SK-N-SH treated with all-trans-retinoic acid at 6 μM for 48 hours (cell line): ENCODE results near the gene DLG2.

ENCODE experiments used
- ATAC-seq: fragments of 200-7000 bp; cut with Tn5 transposase; 3 replicates; pipeline ENCODE4 v1.9.1; 2020; ENCODE audit warnings: mild to moderate bottlenecking, moderate library complexity
- ARNTL ChIP-seq: fragments of 450-650 bp; formaldehyde crosslinking; IDR thresholded peaks from 2 replicates; pipeline ENCODE4 v1.5.0; 2020; ENCODE audit warnings: low read depth, mild to moderate bottlenecking, moderate library complexity, borderline replicate concordance
- BACH2 ChIP-seq: fragments of 250-450 bp; sonication (Bioruptor Pico); IDR thresholded peaks from 2 replicates; pipeline ENCODE4 v1.9.0; 2021; ENCODE audit warnings: mild to moderate bottlenecking, borderline replicate concordance
- CSDC2 ChIP-seq: fragments of 250-450 bp; sonication (Bioruptor Pico); IDR thresholded peaks from 2 replicates; pipeline ENCODE4 v1.5.0; 2020; ENCODE audit warnings: mild to moderate bottlenecking, moderate library complexity
- ESRRG ChIP-seq: fragments of 250-450 bp; sonication (Bioruptor Pico); IDR thresholded peaks from 2 replicates; pipeline ENCODE4 v1.6.1; 2021; ENCODE audit warnings: mild to moderate bottlenecking
- GLIS3 ChIP-seq: fragments of 250-450 bp; sonication (Bioruptor Pico); IDR thresholded peaks from 2 replicates; pipeline ENCODE4 v1.5.0; 2020; ENCODE audit warnings: mild to moderate bottlenecking, moderate library complexity
- ISL1 ChIP-seq: fragments of 250-450 bp; sonication (Bioruptor Pico); IDR thresholded peaks from 2 replicates; pipeline ENCODE4 v2.1.2; 2022; ENCODE audit warnings: mild to moderate bottlenecking, moderate library complexity
- OSR1 ChIP-seq: fragments of 250-450 bp; sonication (Bioruptor Pico); IDR thresholded peaks from 2 replicates; pipeline ENCODE4 v1.8.0; 2022; ENCODE audit warnings: moderate library complexity, mild to moderate bottlenecking, inconsistent platforms
- PPARA ChIP-seq: fragments of 250-450 bp; sonication (Bioruptor Pico); IDR thresholded peaks from 2 replicates; pipeline ENCODE4 v1.5.0; 2020; ENCODE audit warnings: mild to moderate bottlenecking, borderline replicate concordance
- RARB ChIP-seq: fragments of 250-450 bp; sonication (Bioruptor Pico); IDR thresholded peaks from 2 replicates; pipeline ENCODE4 v1.8.0; 2021; ENCODE audit warnings: mild to moderate bottlenecking, moderate library complexity
- SNAI2 ChIP-seq: fragments of 250-450 bp; sonication (Bioruptor Pico); IDR thresholded peaks from 2 replicates; pipeline ENCODE4 v1.5.0; 2020; ENCODE audit warnings: mild to moderate bottlenecking, moderate library complexity
- TCF4 ChIP-seq: fragments of 250-450 bp; sonication (Bioruptor Pico); IDR thresholded peaks from 2 replicates; pipeline ENCODE4 v1.8.0; 2021; ENCODE audit warnings: mild to moderate bottlenecking, moderate library complexity, borderline replicate concordance
- TOX ChIP-seq: fragments of 250-450 bp; sonication (Bioruptor Pico); IDR thresholded peaks from 2 replicates; pipeline ENCODE4 v1.8.0; 2021; ENCODE audit warnings: mild to moderate bottlenecking, moderate library complexity, borderline replicate concordance
- ZC3H10 ChIP-seq: fragments of 250-450 bp; sonication (Bioruptor Pico); IDR thresholded peaks from 2 replicates; pipeline ENCODE4 v1.5.1; 2021; ENCODE audit warnings: mild to moderate bottlenecking, moderate library complexity
- ZFP3 ChIP-seq: fragments of 250-450 bp; sonication (Bioruptor Pico); IDR thresholded peaks from 2 replicates; pipeline ENCODE4 v1.5.0; 2020; ENCODE audit warnings: mild to moderate bottlenecking, moderate library complexity
- ZNF70 ChIP-seq: fragments of 450-650 bp; formaldehyde crosslinking; IDR thresholded peaks from 2 replicates; pipeline ENCODE4 v1.5.0; 2020; ENCODE audit warnings: mild to moderate bottlenecking, moderate library complexity
- TF ChIP-seq, protein P1 (sequence below): fragments of 250-450 bp; sonication (Bioruptor Pico); IDR thresholded peaks from 2 replicates; pipeline ENCODE4 v1.5.1; 2020; ENCODE audit warnings: low read depth, mild to moderate bottlenecking, moderate library complexity
- TF ChIP-seq, protein P2 (sequence below): fragments of 250-450 bp; sonication (Bioruptor Pico); IDR thresholded peaks from 2 replicates; pipeline ENCODE4 v1.8.0; 2021; ENCODE audit warnings: low read depth, mild to moderate bottlenecking, moderate library complexity, borderline replicate concordance
- TF ChIP-seq, protein P3 (sequence below): fragments of 250-450 bp; sonication (Bioruptor Pico); IDR thresholded peaks from 2 replicates; pipeline ENCODE4 v1.8.0; 2020; ENCODE audit warnings: mild to moderate bottlenecking, moderate library complexity, borderline replicate concordance
- TF ChIP-seq, protein P4 (sequence below): fragments of 250-450 bp; sonication (Bioruptor Pico); IDR thresholded peaks from 2 replicates; pipeline ENCODE4 v1.5.0; 2020; ENCODE audit warnings: mild to moderate bottlenecking, moderate library complexity
- TF ChIP-seq, protein P5 (sequence below): fragments of 250-450 bp; sonication (Bioruptor Pico); IDR thresholded peaks from 2 replicates; pipeline ENCODE4 v1.5.1; 2021; ENCODE audit warnings: mild to moderate bottlenecking, moderate library complexity

DLG2 gene

DNA sequence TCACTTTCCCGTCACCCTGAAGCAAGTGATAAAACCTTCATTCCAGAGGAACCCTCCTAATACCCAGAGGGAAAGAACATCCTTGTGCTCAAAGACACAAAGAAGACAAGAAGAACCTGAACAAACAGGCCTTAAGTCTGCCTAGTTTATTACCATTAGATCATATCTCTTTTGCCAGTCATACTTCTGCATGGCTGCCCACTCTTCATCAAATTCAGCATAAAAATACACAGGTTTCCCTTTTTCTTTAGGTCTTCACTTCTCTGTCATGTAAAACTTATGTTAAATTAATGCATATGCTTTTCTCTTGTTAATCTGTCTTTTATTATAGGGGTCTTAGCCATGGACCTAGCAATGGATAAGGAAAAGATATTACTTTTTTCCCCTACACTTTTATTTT, 459.7 kb downstream of the DLG2 start (continued):
- TF ChIP-seq, protein P1, sequence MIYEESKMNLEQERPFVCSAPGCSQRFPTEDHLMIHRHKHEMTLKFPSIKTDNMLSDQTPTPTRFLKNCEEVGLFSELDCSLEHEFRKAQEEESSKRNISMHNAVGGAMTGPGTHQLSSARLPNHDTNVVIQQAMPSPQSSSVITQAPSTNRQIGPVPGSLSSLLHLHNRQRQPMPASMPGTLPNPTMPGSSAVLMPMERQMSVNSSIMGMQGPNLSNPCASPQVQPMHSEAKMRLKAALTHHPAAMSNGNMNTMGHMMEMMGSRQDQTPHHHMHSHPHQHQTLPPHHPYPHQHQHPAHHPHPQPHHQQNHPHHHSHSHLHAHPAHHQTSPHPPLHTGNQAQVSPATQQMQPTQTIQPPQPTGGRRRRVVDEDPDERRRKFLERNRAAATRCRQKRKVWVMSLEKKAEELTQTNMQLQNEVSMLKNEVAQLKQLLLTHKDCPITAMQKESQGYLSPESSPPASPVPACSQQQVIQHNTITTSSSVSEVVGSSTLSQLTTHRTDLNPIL, result no peak
- TF ChIP-seq ARNTL (CRISPR knock-in tag) (no peak), PPARA (no peak)

DNA sequence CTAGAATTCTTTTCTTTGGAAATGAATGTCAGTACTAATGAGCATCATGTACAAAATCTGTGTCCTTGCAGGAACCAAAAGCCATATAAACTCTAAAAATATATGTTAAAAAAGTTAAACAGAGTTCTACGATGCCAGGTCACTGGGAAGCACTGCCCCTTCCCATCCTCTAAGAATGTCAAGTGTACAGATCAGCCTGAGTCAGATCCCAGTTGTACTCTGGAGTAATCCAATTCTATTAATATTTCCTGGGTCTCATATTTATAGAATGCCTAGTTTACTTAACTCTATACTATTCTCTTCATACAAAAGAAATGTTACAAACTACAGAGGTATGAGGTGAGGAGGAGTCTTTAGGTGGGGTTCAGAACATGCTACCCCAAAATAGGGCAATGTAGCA, 460.1 kb downstream of the DLG2 start:
- TF ChIP-seq, protein P2, sequence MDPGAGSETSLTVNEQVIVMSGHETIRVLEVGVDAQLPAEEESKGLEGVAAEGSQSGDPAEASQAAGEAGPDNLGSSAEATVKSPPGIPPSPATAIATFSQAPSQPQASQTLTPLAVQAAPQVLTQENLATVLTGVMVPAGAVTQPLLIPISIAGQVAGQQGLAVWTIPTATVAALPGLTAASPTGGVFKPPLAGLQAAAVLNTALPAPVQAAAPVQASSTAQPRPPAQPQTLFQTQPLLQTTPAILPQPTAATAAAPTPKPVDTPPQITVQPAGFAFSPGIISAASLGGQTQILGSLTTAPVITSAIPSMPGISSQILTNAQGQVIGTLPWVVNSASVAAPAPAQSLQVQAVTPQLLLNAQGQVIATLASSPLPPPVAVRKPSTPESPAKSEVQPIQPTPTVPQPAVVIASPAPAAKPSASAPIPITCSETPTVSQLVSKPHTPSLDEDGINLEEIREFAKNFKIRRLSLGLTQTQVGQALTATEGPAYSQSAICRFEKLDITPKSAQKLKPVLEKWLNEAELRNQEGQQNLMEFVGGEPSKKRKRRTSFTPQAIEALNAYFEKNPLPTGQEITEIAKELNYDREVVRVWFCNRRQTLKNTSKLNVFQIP (CRISPR knock-in tag), result no peak
- TF ChIP-seq ZNF70 (CRISPR knock-in tag) (no peak), ZFP3 (CRISPR knock-in tag) (no peak)
- TF ChIP-seq, protein P3, sequence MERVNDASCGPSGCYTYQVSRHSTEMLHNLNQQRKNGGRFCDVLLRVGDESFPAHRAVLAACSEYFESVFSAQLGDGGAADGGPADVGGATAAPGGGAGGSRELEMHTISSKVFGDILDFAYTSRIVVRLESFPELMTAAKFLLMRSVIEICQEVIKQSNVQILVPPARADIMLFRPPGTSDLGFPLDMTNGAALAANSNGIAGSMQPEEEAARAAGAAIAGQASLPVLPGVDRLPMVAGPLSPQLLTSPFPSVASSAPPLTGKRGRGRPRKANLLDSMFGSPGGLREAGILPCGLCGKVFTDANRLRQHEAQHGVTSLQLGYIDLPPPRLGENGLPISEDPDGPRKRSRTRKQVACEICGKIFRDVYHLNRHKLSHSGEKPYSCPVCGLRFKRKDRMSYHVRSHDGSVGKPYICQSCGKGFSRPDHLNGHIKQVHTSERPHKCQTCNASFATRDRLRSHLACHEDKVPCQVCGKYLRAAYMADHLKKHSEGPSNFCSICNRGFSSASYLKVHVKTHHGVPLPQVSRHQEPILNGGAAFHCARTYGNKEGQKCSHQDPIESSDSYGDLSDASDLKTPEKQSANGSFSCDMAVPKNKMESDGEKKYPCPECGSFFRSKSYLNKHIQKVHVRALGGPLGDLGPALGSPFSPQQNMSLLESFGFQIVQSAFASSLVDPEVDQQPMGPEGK, result no peak

DNA sequence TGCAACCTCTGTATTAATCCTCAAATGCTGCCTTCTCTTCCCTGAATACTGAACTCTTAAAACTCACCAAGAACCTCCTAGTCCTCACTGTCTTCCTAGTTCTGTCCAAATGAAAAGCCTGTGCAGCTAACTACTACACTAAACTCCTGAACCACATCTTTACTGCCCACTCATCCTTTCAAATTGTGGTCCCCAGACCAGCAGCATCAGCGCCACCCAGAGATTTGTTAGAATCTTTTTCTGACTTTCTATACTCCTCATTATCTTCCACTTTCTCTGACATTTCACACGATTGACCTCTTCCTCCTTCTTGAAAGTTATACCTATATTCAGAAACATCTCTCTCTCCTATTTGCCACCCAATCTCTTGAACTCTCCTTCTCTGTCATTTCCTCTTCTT, 461.3 kb downstream of the DLG2 start:
- ATAC-seq, result no peak
- no peak for TF ChIP-seq SNAI2 (CRISPR knock-in tag)
- TF ChIP-seq ZC3H10, result no peak
- no peak for TF ChIP-seq CSDC2 (CRISPR knock-in tag)
- TF ChIP-seq BACH2 (CRISPR knock-in tag), result no peak
- no peak for TF ChIP-seq ARNTL (CRISPR knock-in tag)
- no peak for TF ChIP-seq GLIS3 (CRISPR knock-in tag)

More for the DNA sequence above, 460.1 kb downstream of the DLG2 start:
- ATAC-seq, result no peak

DNA sequence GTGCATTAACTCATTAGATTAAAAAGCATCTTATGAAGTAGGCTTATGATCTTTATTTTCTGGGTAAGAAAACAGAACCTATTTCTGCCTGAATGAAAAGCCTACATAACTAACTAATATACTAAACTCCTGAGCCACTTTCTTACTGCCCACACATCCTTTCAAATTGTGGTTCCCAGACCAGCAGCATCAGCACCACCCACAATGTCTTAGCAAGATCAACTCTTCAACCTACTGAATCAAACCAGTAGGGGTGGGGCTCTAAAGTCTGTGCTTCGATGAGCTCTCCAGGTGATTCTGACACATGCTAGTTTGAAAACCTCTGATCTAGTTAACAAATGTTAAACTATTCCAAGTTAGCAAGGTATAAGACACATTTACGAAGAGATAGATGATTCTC, 462.4 kb downstream of the DLG2 start:
- no peak for ATAC-seq
- TF ChIP-seq, protein P1, result no peak
- TF ChIP-seq ARNTL (CRISPR knock-in tag), result no peak
- no peak for TF ChIP-seq TCF4
- TF ChIP-seq, protein P4, sequence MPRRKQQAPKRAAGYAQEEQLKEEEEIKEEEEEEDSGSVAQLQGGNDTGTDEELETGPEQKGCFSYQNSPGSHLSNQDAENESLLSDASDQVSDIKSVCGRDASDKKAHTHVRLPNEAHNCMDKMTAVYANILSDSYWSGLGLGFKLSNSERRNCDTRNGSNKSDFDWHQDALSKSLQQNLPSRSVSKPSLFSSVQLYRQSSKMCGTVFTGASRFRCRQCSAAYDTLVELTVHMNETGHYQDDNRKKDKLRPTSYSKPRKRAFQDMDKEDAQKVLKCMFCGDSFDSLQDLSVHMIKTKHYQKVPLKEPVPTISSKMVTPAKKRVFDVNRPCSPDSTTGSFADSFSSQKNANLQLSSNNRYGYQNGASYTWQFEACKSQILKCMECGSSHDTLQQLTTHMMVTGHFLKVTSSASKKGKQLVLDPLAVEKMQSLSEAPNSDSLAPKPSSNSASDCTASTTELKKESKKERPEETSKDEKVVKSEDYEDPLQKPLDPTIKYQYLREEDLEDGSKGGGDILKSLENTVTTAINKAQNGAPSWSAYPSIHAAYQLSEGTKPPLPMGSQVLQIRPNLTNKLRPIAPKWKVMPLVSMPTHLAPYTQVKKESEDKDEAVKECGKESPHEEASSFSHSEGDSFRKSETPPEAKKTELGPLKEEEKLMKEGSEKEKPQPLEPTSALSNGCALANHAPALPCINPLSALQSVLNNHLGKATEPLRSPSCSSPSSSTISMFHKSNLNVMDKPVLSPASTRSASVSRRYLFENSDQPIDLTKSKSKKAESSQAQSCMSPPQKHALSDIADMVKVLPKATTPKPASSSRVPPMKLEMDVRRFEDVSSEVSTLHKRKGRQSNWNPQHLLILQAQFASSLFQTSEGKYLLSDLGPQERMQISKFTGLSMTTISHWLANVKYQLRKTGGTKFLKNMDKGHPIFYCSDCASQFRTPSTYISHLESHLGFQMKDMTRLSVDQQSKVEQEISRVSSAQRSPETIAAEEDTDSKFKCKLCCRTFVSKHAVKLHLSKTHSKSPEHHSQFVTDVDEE (CRISPR knock-in tag), result no peak
- no peak for TF ChIP-seq ISL1 (CRISPR knock-in tag)
- TF ChIP-seq ZC3H10, result no peak
- TF ChIP-seq ESRRG, result no peak
- TF ChIP-seq, protein P5, sequence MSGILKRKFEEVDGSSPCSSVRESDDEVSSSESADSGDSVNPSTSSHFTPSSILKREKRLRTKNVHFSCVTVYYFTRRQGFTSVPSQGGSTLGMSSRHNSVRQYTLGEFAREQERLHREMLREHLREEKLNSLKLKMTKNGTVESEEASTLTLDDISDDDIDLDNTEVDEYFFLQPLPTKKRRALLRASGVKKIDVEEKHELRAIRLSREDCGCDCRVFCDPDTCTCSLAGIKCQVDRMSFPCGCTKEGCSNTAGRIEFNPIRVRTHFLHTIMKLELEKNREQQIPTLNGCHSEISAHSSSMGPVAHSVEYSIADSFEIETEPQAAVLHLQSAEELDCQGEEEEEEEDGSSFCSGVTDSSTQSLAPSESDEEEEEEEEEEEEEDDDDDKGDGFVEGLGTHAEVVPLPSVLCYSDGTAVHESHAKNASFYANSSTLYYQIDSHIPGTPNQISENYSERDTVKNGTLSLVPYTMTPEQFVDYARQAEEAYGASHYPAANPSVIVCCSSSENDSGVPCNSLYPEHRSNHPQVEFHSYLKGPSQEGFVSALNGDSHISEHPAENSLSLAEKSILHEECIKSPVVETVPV (CRISPR knock-in tag), result no peak
- no peak for TF ChIP-seq PPARA
- no peak for TF ChIP-seq ZFP3 (CRISPR knock-in tag)
- TF ChIP-seq RARB (CRISPR knock-in tag), result no peak
- TF ChIP-seq ZNF70 (CRISPR knock-in tag), result no peak
- TF ChIP-seq CSDC2 (CRISPR knock-in tag), result no peak
- TF ChIP-seq OSR1, result no peak
- TF ChIP-seq TOX (CRISPR knock-in tag), result no peak
